ENCODE data around the gene NUDT7.

NUDT7 gene

GRCh38 chr16:77682586-77682985 lies 39.7 kb upstream of the NUDT7 start:
- TF ChIP-seq CTCF (IDR thresholded peaks at IDR 0.05; ENCODE audit: low read depth, low read length): no peak
- DNase-seq (ENCODE audit: extremely low read depth, low read depth): no peak

- TF ChIP-seq CTCF (IDR thresholded peaks at IDR 0.05; ENCODE audit: low read depth, low read length): no peak
- no peak for DNase-seq (ENCODE audit: extremely low read depth, low read depth)
Observed at GRCh38 chr16:77683397-77684180, 38.7 kb upstream of the NUDT7 start.

GRCh38 chr16:77684181-77684526 lies 38.2 kb upstream of the NUDT7 start:
- no peak for DNase-seq (ENCODE audit: extremely low read depth, low read depth)
- TF ChIP-seq CTCF (IDR thresholded peaks at IDR 0.05; ENCODE audit: low read depth, low read length): no peak

- no peak for TF ChIP-seq CTCF (IDR thresholded peaks at IDR 0.05; ENCODE audit: low read depth, low read length)
- DNase-seq (ENCODE audit: extremely low read depth, low read depth): no peak
Observed at GRCh38 chr16:77686385-77686784, 35.9 kb upstream of the NUDT7 start.

- TF ChIP-seq CTCF (IDR thresholded peaks at IDR 0.05; ENCODE audit: low read depth, low read length): no peak
- no peak for DNase-seq (ENCODE audit: extremely low read depth, low read depth)
Observed at GRCh38 chr16:77689971-77690370, 32.3 kb upstream of the NUDT7 start.

- no peak for DNase-seq (ENCODE audit: extremely low read depth, low read depth)
- TF ChIP-seq CTCF (IDR thresholded peaks at IDR 0.05; ENCODE audit: low read depth, low read length): no peak
Observed at GRCh38 chr16:77690416-77690815, 31.9 kb upstream of the NUDT7 start.

- TF ChIP-seq CTCF (IDR thresholded peaks at IDR 0.05; ENCODE audit: low read depth, low read length): no peak
- no peak for DNase-seq (ENCODE audit: extremely low read depth, low read depth)
Observed at GRCh38 chr16:77692612-77693011, 29.7 kb upstream of the NUDT7 start.

Data from AG09319 (cell line).